ENCODE measurements around the gene FMN2. TPM values are rescaled to one million over a fixed set of nuclear protein-coding genes. Genes with fewer than 3 reads are reported as not detected.

The FMN2 gene
- total and polyA plus RNA-seq, 3 donors from 2014 or later = 3.8 to 8.3 (median 4.3) TPM

GRCh38 chr1:240295811-240296210 is 204.1 kb downstream of the FMN2 start:
- H3K36me3 ChIP-seq (ENCODE audit: low read depth, missing control alignments) = no peaks in the 10 kb centered on the region
- H3K27me3 ChIP-seq = no peaks in the 10 kb centered on the region
- TF ChIP-seq POLR2A (IDR thresholded peaks at IDR 0.05) (no peak), CTCF (IDR thresholded peaks at IDR 0.05) (no peak)
- no peak overlapping the region for H3K4me3 ChIP-seq
- WGBS, 2 donors = 70 to 93% methylated on average over 2 of the region's 2 CpGs
- intact Hi-C loops (cut with DNase I; ENCODE audit: low total_unique reads) = no loop called here
- DNase-seq = no peak
- H3K9me3 ChIP-seq = no peaks in the 10 kb centered on the region
- H3K27ac ChIP-seq = no peak overlapping the region
- no peaks in the 10 kb centered on the region for H3K4me1 ChIP-seq

DNA sequence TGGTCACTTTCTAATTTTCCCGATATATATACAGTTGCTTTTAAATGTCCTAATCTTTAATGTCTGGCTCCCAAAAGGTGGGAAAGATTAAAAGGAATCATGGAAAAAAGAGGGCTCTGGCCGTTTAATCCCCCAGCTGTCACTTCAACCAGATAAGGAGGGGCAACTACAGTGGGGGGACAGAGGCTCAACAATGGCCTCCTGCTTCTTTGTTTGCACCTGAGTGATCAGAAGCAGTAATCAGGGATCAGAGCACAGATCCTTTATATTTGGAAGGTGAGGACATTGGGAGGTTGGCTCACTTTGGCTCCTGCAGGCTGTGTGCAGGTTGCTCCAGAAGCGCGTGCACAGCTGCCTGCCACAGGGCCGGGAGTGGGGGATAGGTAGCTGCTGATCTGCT is 212.8 kb downstream of the FMN2 start:
- Histone ChIP-seq H3K27ac (no peak overlapping the region), H3K9me3 (no peaks in the 10 kb centered on the region), H3K4me1 (no peaks in the 10 kb centered on the region), H3K4me3 (no peak overlapping the region), H3K36me3 (ENCODE audit: low read depth, missing control alignments) (no peaks in the 10 kb centered on the region), H3K27me3 (no peaks in the 10 kb centered on the region)
- TF ChIP-seq POLR2A (IDR thresholded peaks at IDR 0.05) = no peak
- no peak for TF ChIP-seq CTCF (IDR thresholded peaks at IDR 0.05)
- DNase-seq = no peak
- intact Hi-C loops (cut with DNase I; ENCODE audit: low total_unique reads) = no loop called here
- 73 to 85% methylated on average over 5 of the region's 5 CpGs for WGBS, 2 donors

DNA sequence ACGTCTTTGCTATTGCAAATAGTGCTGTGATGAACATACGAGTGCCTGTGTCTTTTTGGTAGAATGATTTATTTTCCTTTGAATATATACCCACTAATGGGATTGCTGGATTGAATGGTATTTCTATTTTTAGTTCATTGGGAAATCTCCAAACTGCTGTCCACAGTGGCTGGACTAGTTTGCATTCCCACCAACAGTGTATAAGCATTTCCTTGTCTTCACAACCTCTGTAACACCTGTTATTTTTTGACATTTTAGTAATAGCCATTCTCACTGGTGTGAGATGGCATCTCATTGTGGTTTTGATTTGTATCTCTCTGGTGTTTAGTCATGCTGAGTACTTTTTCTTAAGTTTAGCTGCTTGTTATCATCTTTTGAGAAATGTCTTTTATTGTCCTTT is 215.0 kb downstream of the FMN2 start:
- intact Hi-C loops (cut with DNase I; ENCODE audit: low total_unique reads) = no loop called here
- no peaks in the 10 kb centered on the region for H3K36me3 ChIP-seq (ENCODE audit: low read depth, missing control alignments)

DNA sequence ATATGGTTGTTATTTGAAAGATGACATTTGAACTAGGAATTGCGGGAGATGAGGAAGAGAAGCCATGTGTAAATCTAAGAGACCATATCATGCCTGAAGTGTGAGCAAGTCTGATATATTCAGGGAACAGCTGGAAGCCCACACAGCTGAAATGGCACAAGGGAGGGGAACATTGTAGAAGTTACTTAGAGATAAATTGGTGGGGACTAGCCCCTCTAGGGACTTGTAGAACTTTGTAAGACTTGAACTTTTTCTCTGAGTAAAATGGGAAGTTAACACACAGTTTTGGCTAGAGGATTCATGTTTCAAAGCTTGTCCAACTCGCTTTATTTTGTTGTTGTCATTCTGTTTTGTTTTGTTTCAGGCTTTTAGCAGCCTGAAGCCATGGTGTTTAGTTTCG is 216.4 kb downstream of the FMN2 start:
- Histone ChIP-seq H3K4me3 (no peak overlapping the region), H3K4me1 (no peaks in the 10 kb centered on the region), H3K27ac (no peak overlapping the region), H3K9me3 (no peaks in the 10 kb centered on the region), H3K36me3 (ENCODE audit: low read depth, missing control alignments) (no peaks in the 10 kb centered on the region), H3K27me3 (no peaks in the 10 kb centered on the region)
- no peak for DNase-seq
- intact Hi-C loops (cut with DNase I; ENCODE audit: low total_unique reads) = no loop called here
- 78 to 79% methylated on average over 3 of the region's 3 CpGs for WGBS, 2 donors
- TF ChIP-seq CTCF (IDR thresholded peaks at IDR 0.05) (no peak), POLR2A (IDR thresholded peaks at IDR 0.05) (no peak)

More for the DNA sequence above, 215.0 kb downstream of the FMN2 start:
- WGBS, 2 donors = 82 to 83% methylated on average over 2 of the region's 2 CpGs
- H3K27me3 ChIP-seq = no peaks in the 10 kb centered on the region
- no peak for DNase-seq
- no peak overlapping the region for H3K27ac ChIP-seq
- no peaks in the 10 kb centered on the region for H3K4me1 ChIP-seq
- no peak for TF ChIP-seq POLR2A (IDR thresholded peaks at IDR 0.05)
- no peak for TF ChIP-seq CTCF (IDR thresholded peaks at IDR 0.05)
- H3K9me3 ChIP-seq = no peaks in the 10 kb centered on the region
- no peak overlapping the region for H3K4me3 ChIP-seq

DNA sequence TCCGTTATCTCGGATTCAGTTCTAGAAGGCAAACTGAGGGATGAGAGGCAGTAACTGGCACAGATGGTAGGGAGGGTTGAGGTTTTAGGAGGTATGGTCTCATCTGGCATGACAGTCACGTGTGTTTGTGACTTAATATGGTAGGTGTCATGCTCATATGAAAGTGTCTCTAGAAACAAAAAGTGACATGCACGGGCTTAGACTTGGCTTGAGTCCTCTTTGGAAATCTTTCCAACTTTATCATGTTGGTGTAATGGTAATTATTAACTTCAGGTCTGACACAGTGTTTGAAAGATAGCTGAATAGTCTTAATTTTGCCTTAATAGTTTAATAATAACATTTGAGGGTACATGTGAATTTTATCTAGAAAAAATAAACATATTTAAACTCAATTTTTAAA is 218.1 kb downstream of the FMN2 start:
- 68 to 87% methylated on average over 4 of the region's 4 CpGs for WGBS, 2 donors
- no peak for TF ChIP-seq CTCF (IDR thresholded peaks at IDR 0.05)
- TF ChIP-seq POLR2A (IDR thresholded peaks at IDR 0.05) = no peak
- Histone ChIP-seq H3K4me1 (no peaks in the 10 kb centered on the region), H3K36me3 (ENCODE audit: low read depth, missing control alignments) (no peaks in the 10 kb centered on the region), H3K9me3 (no peaks in the 10 kb centered on the region), H3K4me3 (no peak overlapping the region), H3K27ac (no peak overlapping the region), H3K27me3 (no peaks in the 10 kb centered on the region)
- no peak for DNase-seq
- intact Hi-C loops (cut with DNase I; ENCODE audit: low total_unique reads) = no loop called here
